NCI-H1105 (cell line): ENCODE results near the gene RHPN2.
"Not testable (repeated sequence)": the region's sequence is repeated elsewhere in the genome, so short reads cannot be mapped to it uniquely, and the experiment has no call there.

Experiments
- DNase-seq: peaks from one replicate; lab custom pipeline; 2025; lab: John Stamatoyannopoulos, UW

RHPN2 gene

DNA sequence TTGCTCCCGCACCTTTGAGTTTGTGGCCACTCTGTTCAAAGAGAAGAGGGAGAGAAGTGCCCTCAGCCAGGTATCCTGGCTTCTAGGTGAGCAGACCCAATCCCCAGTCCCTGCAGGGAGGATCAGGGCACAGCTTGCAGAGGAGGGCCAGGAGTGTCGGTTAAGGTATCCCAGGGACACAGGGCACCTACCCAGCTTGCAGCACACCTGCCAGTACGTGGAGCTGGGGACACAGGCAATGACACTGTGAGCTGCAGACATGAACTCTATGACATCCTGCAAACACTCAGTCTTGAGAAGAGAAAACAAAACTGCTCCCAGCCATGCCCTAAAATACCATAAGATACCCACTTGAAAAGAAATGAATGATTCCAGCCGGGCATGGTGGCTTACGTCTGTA, 38.1 kb downstream of the RHPN2 start:
- not testable (repeated sequence) for DNase-seq

DNA sequence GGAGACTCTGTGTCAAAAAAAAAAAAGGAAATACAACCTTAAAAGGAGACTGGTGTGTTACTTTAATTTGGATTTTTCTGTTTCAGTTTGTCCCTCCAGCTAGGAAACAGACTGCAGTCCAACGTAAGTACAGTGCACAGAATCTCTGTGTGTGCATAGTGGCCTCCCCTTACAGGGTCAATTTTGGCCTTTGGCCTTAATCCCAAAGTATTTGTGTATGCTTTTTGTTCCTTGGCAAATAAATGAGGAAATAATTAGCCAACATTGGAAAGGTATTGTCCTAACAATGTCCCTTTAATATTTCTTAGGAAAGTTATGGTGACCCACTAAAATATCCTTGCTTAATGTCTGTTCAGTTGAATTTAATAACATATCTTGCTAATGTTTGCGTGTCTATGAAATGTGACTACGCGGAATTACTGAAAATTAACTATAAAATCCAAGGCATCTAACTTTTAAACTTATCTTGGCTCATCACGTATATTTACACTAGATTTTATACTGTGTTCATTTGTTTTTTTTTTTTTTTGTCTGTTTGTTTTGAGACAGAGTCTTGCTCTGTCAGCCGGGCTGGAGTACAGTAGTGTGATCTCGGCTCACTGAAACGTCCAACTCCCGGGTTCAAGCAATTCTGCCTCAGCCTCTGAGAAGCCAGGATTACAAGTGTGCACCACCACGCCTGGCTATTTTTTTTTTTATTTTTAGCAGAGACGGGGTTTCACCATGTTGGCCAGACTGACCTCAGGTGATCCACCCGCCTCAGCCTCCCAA, 39.0 kb downstream of the RHPN2 start:
- DNase-seq = not testable (repeated sequence)

DNA sequence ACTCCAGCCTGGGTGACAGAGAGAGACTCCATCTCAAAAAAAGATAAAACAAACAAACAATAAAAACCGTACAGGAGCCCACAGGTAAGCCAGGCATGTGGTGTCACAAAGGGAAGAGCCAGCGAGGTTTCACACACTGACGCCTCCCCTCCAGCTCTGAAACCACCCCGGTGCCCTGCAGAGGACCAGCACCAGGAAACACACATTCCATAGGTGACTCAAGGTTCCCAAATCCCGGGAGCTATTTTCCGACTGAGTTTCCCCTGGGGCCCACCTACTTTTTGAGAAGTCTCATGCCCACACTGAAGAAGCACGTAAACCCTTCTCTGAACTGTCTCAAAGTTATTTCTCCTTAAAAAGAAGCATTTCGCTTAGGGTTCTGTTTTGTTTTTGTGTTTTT, 40.3 kb downstream of the RHPN2 start:
- DNase-seq = no peak

DNA sequence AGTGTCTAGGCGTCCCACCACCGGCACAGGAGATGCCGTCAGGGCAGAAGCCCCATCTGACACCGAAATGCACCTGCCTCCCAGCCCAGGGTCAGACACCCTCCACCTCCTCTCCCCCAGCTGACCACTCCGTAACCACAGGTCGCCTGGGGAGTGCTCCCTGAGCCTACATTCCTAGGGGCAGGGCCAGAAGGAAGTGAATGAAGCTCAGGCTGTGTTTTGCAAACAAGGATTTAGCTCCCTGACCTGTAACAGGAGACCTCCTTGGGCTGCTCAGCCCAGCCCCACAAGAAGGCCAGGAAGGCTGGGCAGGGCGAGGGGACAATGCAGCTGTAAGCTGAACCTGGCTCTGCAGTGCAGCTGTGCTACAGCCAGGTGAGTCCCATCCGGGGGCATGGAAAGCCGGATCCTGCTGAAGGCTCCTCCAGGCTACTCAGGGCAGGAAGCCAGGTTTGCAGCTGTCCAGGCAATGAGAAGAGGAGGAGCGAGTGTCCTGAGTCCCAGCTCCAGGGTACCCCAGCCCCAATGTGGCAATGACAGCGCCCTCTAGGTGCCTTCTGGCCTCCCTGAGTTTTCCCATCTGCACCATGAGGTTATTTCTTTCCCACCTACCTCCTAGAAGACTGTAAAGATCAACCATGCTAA, 42.1 kb downstream of the RHPN2 start:
- no peak for DNase-seq

DNA sequence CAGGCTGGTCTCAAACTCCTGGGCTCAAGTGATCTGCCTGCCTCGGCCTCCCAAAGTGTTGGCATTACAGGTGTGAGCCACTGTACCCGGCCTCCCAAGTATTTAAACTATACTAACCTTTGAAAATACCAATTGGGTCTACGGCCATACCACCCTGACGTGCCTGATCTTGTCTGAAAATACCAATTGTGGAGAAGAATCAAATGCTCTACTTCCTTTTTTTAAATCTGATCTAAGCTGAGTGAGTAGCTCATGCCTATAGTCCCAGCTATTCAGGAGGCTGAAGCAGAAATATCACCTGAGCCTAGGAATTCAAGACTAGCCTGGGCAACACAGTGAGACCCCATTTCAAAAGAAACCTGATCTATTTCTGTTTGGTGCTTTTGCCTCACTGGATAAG, 53.8 kb downstream of the RHPN2 start:
- DNase-seq = not testable (repeated sequence)

DNA sequence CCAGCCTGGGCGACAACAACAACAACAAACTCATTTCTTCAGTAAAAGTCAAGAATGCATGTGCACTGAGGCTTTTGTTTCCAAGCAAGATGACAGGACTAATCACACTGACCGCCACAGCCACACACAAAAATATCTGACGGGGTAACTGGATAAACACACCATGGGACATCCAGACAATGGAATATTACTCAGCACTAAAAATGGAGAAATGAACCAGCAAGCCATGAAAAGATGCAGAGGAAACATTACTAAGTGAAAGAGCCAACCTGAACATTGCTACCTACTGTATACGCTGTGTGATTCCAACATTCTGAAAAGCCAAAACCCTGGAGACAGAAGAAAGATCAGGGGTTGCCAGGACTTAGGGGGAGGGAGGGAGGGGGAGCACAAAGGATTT, 56.0 kb downstream of the RHPN2 start:
- DNase-seq = no peak

DNA sequence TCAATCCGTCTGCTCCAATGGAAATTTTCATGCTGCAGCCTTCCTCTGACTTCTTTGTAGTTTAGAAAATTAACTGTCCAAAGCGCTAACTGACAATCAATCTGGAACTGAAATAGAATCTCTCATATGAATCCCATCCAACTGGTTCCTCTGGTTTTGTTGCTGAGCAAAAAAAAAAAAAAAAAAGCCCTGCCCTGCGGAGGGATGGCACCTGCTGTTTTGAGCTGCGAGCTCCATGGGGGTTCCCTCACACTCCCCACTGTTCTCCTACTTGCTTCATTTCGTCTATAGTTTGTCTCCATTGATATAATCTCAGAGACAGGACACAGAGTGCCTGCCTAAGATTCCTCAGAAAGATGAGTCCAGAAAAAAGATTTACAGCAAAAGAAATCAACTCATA, 59.2 kb downstream of the RHPN2 start:
- peak; percentile 43 for DNase-seq

DNA sequence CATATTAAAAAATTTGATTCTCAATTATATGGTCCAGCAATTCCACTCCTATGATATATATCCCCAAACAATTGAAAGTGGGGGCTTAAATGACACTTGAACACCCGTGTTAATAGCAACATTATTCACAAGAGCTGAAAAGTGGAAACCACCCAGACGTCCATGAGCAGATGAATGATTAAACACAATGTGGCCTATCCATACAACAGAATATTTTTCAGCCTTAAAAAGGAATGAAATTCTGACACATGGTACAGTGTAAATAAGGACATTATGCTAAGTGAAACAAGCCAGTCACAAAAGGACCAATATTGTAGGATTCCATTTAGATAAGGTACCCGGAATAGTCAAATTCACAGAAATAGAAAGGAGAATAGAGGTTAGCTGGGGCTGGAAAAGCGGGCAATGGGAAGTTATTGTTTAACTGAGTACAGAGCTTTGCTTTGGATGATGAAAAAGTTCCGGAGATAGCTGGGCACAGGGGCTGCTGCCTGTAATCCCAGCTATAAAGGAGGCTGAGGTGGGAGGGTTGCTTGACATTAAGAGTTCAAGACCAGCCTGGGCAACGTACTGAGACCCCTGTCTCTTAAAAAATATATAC, 61.2 kb downstream of the RHPN2 start:
- not testable (repeated sequence) for DNase-seq

DNA sequence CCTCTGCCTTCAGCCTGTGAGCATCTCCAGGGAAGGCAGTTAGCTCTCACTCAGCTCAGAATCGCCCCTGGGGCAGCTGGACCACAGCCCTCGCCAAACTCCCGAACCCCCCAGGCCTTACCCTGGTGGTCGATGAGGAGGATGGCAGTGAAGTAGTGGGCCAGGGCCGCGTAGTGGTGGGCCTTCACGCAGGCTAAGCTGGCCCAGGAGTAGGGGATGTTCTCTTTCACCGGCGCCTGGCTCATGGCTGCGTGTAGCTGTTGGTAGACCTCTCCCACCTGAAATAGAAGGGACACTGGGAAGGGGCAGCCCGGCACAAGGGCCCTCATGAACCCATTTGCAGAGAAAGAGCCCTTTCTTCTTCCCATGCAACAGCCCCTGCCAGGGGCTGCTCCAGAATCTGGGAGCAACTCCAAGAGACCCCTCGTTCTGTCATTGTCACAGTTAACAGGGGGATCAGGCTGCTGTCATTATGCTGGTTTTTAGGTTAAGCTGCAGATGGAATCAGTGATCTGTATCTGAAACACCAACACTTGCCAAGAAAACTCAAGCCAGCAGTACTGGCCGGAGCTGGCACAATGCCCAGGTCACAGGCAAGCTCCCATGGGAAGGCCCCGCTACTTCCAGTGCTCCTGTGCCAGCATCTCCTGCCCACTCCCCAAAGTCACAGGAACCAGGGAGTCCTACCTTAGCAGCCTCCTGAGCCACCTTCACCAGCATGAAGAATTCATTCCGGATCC, 62.4 kb downstream of the RHPN2 start:
- DNase-seq = not testable (repeated sequence)

DNA sequence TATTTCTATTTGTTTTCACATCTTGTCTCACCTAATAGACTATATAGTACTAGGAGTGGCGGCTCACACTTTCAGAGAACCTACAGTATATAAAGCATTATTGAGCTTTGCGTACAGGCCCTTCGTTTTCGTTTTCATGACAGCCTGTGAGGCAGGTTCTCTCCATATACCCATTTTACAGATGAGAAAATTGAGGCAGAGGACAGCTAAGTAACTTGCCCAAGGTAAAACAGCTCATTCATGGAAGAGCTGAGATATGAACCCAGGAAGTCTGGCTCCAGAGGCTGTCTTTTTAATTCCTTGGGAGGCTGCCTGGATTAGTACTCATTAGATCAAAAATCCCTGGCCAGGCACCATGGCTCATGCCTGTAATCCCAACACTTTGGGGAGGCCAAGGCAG, 63.8 kb downstream of the RHPN2 start:
- DNase-seq = no peak

DNA sequence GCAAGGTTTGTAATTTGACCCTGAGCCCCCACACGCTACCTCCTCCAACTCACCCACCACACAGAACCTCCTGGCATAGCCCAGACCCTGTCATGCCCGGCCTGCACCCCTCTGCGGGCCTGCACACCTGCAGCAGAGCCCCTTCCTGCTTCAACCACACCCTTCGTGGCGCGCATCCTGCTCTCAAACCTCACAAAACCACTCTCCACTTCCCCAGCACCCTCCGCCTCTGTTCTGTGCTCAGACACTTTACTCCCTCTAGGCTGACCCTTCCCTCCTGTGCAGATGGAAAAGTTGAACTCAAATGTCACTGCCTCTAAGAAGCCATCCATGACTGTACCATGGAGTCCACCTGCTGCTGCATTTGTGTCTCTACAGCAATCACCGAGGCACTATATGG, 64.2 kb downstream of the RHPN2 start:
- DNase-seq = no peak

DNA sequence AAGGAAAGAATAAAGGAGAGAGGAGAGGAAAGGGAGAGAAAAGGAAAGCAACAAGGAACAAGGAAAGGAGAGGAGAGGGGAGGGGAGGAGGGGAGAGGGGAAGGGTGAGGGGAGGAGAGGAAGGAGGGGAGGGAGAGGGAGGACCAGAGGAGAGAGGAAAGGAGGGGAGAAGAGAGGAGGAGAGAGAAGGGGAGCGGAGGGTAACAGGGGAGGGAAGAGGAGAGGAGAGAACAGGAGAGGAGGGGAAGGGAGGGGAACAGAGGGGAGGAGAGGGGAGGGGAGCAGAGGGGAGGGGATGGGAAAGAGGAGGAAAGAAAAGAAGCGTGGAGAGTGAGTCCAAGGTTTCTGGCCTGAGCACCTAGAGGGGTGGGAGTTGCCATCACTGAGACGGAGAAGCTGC, 66.0 kb downstream of the RHPN2 start:
- DNase-seq = no peak

DNA sequence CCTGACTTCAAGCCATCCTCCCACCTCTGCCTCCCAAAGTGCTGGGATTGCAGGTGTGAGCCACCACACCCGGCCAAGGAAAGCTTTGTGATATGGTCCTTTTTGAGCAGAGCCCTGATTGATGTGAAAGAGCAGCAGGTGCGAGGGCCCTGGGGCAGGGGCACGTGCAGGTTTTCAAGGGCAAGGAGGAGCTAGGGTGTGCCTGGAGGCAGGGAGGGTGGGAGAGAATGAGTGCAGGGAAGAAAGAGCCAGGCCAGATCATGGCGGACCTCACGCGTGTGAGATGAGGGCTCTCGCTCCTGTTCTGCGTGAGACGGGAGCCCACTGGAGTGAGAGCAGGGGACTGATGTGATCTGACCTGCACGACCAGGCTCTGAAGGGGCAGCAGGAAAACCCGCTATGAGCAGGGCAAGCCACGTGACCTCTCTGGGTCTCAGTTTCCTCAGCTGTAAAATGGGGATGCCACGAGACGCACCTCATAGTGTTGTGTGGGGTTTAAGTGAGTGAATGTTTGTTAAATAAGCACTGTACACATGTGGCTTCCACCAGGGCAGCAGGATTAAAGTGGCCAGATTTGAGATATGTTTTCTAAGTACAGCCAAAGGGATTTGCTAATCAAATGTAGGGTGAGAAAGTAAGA, 66.9 kb downstream of the RHPN2 start:
- DNase-seq = no peak

DNA sequence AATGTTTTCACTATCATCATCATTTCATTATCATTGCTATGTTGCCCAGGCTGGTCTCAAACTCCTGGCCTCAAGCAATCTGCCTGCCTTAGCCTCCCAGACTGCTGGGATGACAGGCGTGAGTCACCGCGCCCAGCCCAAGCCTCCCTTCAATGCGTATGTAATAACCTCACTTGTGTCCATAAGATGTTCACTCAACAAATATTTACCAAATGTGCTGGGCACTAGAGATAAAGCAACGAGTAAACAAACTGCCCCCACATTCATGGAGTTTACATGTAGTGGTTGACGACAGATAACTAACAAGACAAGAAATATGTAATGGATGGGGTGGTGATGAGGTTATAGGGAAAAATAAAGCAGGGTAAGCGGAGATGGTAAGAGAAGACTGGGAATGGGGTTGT, 67.6 kb downstream of the RHPN2 start:
- DNase-seq = not testable (repeated sequence)

DNA sequence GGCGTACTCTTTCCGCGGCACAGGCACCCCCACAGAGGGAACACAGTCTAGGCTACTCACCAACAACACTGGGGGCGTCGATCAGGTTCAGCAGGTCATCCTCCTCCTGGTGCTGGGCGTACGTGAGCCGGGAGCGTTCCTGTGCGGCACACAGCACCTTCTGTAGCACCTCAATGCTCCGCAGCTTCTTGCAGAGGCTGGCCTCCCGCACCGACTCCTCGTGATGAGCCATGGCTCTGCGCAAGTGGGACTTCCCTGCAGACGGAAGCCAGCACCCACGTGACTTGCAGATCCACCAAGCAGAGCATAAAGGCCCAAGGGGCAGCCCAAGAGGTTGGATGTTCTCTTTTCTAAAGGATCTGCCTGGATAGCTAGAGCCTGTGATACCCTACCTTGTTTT, 68.7 kb downstream of the RHPN2 start:
- not testable (repeated sequence) for DNase-seq

DNA sequence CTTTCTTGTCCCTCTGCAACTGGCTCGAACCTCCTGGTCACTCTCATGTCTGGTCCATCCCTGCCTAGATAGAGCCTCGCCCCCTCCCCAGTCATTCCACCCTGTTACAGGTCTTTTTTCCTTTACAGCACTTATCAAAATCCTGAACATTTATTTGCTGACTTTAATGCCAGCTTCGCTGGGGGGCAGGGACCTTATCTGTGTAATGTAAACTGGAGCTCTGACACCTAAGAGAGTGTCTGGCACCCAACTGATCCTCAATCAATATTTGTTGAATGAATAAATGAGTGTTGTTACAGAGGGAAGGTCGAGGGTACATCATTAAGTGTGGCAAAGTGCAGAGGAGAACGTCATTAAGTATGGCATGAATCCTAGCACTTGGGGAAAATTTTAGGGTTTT, 76.0 kb downstream of the RHPN2 start:
- DNase-seq = no peak

DNA sequence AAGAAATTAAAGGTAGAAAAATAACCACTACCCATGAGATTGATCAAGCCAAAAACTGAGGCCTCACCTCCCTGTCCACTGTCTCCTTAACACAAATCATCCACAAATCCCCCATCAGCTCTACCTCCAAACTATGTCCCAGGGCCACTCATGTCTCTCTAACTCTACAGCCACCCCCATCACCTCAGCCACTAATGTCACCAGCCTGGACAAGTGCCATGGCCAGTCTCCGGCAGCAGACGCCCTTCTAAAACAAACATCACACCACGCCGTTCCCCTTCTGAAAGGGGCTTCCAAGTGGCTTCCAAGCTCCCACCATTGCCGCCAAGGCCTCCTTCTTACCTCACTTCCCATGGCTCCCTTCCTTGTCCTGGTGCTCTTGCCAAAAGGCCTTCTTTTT, 76.4 kb downstream of the RHPN2 start:
- DNase-seq = not testable (repeated sequence)

DNA sequence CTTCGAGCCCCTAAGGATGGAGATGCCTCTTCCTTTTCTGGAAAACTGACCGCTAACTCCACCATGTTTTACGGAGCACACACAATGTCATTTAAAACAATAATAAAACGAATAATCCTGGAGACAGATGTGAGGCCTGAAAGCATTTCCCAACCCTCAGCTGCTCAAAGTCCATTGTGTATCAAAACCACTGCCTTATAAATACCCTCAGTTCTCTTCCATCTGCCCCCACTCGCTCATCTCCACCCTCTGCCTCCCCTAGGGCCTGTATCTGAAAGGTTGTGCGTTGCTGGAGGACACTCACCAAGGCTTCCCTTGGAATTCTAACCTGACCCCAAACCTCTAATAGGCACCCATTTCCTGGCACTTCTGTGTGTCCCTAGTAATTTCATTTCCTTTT, 82.2 kb downstream of the RHPN2 start:
- DNase-seq = not testable (repeated sequence)

DNA sequence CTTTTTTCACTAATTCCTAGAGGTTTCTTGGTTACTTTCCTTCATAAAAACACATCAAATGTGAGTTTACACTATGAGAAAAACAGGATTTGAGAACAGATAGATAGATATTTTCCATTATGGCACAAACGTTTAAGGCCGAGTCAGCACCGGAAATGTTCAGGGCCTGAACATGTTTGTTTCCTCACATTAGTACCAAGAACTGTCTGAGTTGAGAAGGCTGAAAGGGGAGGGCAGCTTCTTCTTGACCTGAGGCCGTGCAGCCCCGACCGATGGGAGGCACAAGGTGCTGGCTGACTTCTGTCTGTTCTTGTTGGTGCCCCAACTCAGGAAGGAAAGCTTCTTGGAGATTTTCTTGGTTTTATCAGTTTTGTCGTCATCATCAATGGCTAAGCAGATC, 84.9 kb downstream of the RHPN2 start:
- not testable (repeated sequence) for DNase-seq

DNA sequence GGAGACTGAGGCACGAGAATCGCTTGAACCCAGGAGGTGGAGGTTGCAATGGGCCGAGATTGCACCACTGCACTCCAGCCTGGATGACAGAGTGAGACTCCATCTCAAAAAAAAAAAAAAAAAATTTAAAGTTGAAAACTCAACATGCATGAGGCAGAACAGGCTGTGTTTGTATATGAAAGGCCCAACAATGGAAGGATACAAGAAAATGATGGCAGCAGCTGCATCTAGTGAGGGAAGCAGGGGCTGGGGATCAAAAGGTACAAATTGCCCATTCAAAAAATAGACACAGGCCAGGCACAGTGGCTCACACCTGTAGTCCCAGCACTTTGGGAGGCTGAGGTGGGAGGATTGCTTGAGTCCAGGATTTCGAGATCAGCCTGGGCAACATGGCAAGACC, 86.9 kb downstream of the RHPN2 start:
- DNase-seq = not testable (repeated sequence)

DNA sequence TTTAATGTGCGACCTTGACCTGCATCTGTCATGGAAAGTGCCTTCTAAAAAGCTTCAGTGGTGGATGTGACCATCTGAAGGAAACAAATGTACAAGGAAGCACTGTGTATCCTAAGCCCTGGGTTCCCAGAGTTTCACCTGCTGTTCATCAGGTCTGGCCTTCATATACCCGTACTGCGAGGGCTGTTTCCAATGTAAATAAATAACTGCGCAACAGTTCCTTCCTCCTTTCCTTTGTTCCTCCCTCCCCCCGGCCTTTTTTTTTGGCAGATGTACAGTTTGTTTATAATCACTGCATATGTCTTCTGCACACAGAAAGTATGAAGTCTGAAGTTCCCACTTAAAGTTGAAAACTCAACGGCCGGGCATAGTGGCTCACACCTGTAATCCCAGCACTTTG, 87.4 kb downstream of the RHPN2 start:
- no peak for DNase-seq

DNA sequence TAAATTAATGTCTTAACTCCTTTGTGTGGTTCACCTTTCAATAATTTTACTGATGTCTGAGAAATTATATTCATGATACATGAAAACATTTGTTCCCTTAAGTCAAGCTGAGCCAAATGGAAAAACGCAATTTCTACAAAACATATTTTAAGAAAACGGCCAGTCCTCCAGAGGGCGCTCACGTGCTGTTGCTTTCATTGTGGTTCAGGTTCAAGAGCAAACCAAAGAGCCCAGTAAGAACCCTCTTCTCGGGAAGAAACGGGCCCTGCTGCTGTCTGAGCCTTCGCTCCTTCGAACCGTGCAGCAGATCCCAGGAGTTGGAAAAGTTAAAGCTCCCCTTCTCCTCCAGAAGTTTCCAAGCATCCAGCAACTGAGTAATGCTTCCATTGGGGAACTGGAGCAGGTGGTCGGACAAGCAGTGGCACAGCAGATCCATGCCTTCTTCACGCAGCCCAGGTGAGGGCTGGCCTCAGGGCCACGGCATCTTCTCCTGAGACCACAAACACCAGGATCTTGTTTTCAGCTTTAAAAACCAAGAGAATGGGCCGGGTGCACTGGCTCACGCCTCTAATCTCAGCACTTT, 88.4 kb downstream of the RHPN2 start:
- DNase-seq = peak; percentile 44
